Heart left ventricle (tissue), 13 donors: ENCODE results near the gene OR5C1.
"Not testable (repeated sequence)": the region's sequence is repeated elsewhere in the genome, so short reads cannot be mapped to it uniquely, and the experiment has no call there.

Experiments used
- CTCF ChIP-seq, 12 donors: fragments of 200-600 bp; sonication (generic) in 4 of 12; IDR thresholded peaks; one replicate each; pipeline versions ENCODE4 v1.5.0 to v1.8.0; 2018 to 2022; ENCODE audit warnings: antibody characterized with exemption in 12 of 12, mild to moderate bottlenecking in 5 of 12
- POLR2A ChIP-seq, 2 donors: fragments of 450-650 bp; IDR thresholded peaks; one replicate each; pipeline ENCODE4 v1.6.1; 2017; ENCODE audit warnings: antibody characterized with exemption in 2 of 2, mild to moderate bottlenecking in 2 of 2, moderate library complexity in 2 of 2
- donor health status: ischemic (EF 13 %, LVEDD 7.1; RV severe dilation, severe dysfunction).
- donor health status: DM: no; HTN: yes; CAD: no.
- donor health status: DM: no; HTN: no; CAD: no.
- donor health status: ischemic (EF 25% LVEDD 6.9; RV normal size, moderate dysfunction).
- donor health status: ischemic (EF 25% LVEDD 5.7; RV mildly dilated, moderate dysfunction).
- donor health status: ischemic (EF 35%, LVEDD 5.7; RV mildly dilated, moderate dysfunction).
- donor health status: nonischemic (EF 11% LVEDD 7.7; RV severe dilation, severe dysfunction).
- donor health status: DM: yes; HTN: yes; CAD: no.
- donor health status: PGD.
- donor health status: ischemic (EF 29% LVEDD 5.4; RV normal size, mild dysfunction).
- donor health status: nonischemic (EF 23%, LVEDD 6.1; RV moderate dilation, normal function).

DNA sequence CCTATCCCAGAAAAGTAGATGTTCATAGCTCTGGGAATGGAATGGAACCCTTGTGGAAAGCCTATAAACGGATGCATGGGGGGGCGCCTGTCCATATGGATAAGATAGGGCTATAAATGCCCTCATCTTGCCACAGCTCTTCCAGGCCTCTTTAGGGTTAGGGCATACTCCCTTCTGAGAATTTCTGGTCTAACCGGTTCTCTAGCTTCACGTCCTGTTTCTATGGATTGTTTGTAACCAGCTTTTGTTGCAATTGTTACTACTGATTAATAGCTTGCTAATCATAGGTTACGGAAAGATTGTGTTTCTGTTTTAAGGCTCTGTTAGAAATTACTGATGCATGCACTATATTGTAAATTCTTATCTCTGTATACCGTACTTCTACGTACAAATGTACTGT lies 20.5 kb downstream of the OR5C1 start:
- TF ChIP-seq CTCF, POLR2A (IDR thresholded peaks at IDR 0.05): not testable (repeated sequence)
